NT2/D1 (cell line): ENCODE data around the gene SLC47A2.
A peak's percentile ranks its signal among the peaks of the same experiment; 100 is the strongest.
"Not testable (repeated sequence)": the region's sequence is repeated elsewhere in the genome, so short reads cannot be mapped to it uniquely, and the experiment has no call there.

Experiments
- DNase-seq: peaks from one replicate; pipeline ENCODE4 v3.0.0-alpha.2; 2011; ENCODE audit warnings: low read depth, low spot score
- H3K27me3 ChIP-seq: 2 replicates; pipeline ENCODE4 v1.6.0; 2011; ENCODE audit warnings: mild to moderate bottlenecking; ENCODE audit not compliant: insufficient read length, insufficient read depth
- H3K36me3 ChIP-seq: 2 replicates; pipeline ENCODE4 v1.6.1; 2011; ENCODE audit warnings: mild to moderate bottlenecking, low read length, mixed read lengths; ENCODE audit not compliant: insufficient read depth, insufficient read length
- H3K4me1 ChIP-seq: 2 replicates; pipeline ENCODE4 v1.5.1; 2011; ENCODE audit not compliant: insufficient read depth, insufficient read length
- H3K4me3 ChIP-seq: 2 replicates; pipeline ENCODE4 v1.5.1; 2011; ENCODE audit warnings: low read depth; ENCODE audit not compliant: insufficient read length
- H3K9ac ChIP-seq: 2 replicates; pipeline ENCODE4 v1.6.0; 2011; ENCODE audit warnings: low read depth; ENCODE audit not compliant: insufficient read length
- H3K9me3 ChIP-seq: 2 replicates; pipeline ENCODE4 v1.5.1; 2011; ENCODE audit warnings: mild to moderate bottlenecking, low read length; ENCODE audit not compliant: insufficient read depth
- SUZ12 ChIP-seq: IDR thresholded peaks from 2 replicates; pipeline ENCODE4 v1.6.1; 2011; ENCODE audit not compliant: insufficient read length, insufficient read depth; ENCODE audit errors: extremely low read depth
- YY1 ChIP-seq: IDR thresholded peaks from 2 replicates; pipeline ENCODE4 v1.6.1; 2011; ENCODE audit not compliant: insufficient read length, insufficient read depth
- ZNF274 ChIP-seq: IDR thresholded peaks from 2 replicates; pipeline ENCODE4 v1.6.1; 2011; ENCODE audit warnings: mild to moderate bottlenecking, low read depth, low read length

Gene SLC47A2, protein sequence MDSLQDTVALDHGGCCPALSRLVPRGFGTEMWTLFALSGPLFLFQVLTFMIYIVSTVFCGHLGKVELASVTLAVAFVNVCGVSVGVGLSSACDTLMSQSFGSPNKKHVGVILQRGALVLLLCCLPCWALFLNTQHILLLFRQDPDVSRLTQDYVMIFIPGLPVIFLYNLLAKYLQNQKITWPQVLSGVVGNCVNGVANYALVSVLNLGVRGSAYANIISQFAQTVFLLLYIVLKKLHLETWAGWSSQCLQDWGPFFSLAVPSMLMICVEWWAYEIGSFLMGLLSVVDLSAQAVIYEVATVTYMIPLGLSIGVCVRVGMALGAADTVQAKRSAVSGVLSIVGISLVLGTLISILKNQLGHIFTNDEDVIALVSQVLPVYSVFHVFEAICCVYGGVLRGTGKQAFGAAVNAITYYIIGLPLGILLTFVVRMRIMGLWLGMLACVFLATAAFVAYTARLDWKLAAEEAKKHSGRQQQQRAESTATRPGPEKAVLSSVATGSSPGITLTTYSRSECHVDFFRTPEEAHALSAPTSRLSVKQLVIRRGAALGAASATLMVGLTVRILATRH

DNA sequence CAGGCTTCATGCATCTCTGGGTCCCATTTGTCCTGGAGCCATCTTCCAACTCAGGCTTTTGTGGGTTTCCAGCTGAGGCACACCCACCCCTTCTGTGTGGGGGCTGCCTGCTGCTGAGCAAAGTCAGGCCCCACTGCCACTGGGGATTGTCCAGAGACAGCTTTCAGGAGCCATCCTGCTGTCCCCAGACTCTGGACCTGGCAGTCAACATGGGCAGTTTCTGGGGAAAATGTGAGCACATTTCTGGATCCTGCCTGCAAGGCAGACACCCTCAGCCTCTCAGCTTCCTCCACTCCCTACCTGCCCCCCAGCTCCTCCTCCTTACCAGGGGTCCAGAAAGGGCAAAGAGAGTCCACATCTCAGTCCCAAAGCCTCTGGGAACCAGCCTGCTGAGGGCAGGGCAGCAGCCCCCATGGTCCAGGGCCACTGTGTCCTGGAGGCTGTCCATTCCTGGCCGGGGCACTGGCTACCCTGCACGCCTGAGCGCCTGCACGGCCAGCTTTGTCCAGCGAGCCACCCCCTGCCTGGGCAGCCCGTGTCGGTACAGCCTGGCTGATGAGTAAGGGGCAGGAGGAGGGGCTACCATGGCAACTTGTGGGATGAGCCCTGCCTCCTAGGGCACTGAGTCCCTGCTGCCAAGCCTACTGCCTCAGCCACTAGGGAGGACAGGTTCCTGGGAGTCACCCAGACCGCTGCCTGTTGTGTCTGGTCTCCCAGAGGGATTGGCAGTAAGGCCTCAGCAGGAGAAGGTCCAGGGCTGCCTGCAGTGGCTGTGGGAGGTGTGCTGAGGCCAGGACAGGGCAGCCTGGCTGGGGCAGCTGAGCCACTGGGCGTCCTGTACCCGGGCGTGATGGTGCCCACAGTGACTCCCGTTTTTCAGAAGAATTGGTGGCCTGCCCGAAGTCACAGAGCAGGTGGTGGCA, at the start of gene SLC47A2:
Gene SLC47A2 (minus strand): TSS at position 477 of the 923 bp plus-strand sequence. CDS start 29 bp downstream, at position 448.
- H3K4me1 ChIP-seq, result peaks cover 16% of the 10 kb centered on the region
- TF ChIP-seq ZNF274, result no peak
- DNase-seq, result no peak
- H3K4me3 ChIP-seq, result no peak within 1 kb of the TSS
- peak within 1 kb of the TSS; percentile 50 for H3K9ac ChIP-seq
- H3K9me3 ChIP-seq, result no peaks in the 10 kb centered on the region
- no peaks in the 10 kb centered on the region for H3K36me3 ChIP-seq
- H3K27me3 ChIP-seq, result no peaks in the 10 kb centered on the region

DNA sequence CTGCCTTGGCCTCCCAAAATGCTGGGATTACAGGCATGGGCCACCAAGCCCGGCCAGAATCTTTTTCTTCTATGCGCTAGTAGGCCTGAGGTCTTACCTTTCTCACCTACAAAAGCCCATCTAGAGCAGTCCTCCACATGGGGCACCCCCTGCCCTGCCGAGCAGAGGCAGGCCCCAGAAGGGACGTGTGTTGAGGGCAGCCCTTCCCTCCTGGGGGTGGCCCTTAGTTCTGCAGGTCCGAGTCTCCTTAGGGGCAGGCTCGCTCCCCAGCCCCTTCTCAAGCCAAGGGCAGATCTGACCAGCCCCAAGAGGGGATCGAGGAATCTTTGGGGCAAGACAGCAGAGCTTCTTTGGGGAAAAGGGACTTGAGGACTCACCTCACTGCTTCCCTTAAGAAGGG, 49.6 kb upstream of the SLC47A2 start:
- Histone ChIP-seq H3K36me3 (no peaks in the 10 kb centered on the region), H3K4me1 (peaks cover 5% of the 10 kb centered on the region), H3K4me3 (no peak overlapping the region), H3K9ac (no peak overlapping the region), H3K9me3 (no peaks in the 10 kb centered on the region), H3K27me3 (no peaks in the 10 kb centered on the region)
- TF ChIP-seq YY1 (no peak), ZNF274 (no peak), SUZ12 (no peak)
- no peak for DNase-seq

DNA sequence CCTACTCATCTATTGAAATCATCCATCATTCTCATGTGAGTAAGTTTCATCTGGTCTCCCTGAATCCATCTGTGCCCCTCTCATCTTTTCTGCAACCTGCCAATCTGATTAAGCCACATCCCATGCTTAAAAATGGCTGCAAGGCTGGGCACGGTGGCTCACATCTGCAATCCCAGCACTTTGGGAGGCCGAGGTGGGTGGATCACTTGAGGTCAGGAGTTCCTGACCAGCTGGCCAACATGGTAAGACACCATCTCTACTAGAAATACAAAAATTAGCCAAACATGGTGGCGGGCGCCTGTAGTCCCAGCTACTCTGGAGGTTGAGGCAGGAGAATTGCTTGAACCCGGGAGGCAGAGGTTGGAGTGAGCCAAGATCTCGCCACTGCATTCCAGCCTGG, 47.6 kb upstream of the SLC47A2 start:
- H3K36me3 ChIP-seq, H3K9me3 ChIP-seq, H3K9ac ChIP-seq, H3K27me3 ChIP-seq, DNase-seq, H3K4me1 ChIP-seq, H3K4me3 ChIP-seq: not testable (repeated sequence)

DNA sequence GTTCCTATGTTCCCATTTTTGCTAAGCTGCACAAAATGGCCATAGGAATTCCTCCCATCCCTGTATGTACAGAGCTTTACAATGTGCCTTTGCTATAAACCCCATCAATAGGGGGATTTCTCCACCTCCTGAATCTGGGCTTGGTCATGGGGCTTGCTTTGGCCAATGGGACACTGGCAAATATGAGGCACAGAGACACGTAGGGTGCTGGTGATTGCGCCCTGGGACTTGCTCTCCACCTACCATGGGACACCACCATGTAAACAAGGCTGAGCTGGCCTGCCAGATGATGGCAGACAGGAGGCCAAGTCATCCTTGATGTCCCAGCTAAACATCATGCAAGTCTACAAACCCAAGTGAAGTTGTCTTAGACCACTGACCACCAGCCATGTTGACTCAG, 47.0 kb upstream of the SLC47A2 start:
- no peak overlapping the region for H3K9ac ChIP-seq
- TF ChIP-seq ZNF274 (no peak), YY1 (no peak), SUZ12 (no peak)
- no peaks in the 10 kb centered on the region for H3K9me3 ChIP-seq
- no peak for DNase-seq
- no peaks in the 10 kb centered on the region for H3K36me3 ChIP-seq
- H3K27me3 ChIP-seq, result no peaks in the 10 kb centered on the region
- peaks cover 4% of the 10 kb centered on the region for H3K4me1 ChIP-seq
- H3K4me3 ChIP-seq, result no peak overlapping the region

DNA sequence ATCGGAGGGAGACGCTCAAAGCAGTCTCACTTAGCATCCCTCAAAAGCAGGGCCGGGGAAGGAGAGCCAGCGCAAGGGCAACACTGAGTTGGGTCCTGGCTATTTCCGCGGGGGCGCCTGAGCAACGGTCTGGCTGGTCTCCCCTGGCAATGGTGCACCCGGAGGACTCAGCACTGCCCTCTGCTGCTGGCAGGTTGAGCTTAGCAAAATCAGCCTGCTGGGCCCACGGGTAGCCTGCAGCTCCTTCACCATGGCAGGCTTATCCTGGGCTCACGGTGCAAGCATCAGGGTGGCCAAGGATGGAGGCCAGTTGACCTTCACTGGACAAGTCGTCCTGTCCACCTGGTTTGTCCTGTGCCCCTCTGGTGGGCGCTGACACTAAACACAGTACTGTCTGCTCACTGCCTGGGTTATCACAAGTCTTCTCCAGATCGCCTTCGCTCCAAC, 46.2 kb upstream of the SLC47A2 start:
- Histone ChIP-seq H3K4me1 (peaks cover 2% of the 10 kb centered on the region), H3K27me3 (no peaks in the 10 kb centered on the region), H3K36me3 (no peaks in the 10 kb centered on the region), H3K9ac (no peak overlapping the region), H3K4me3 (no peak overlapping the region), H3K9me3 (no peaks in the 10 kb centered on the region)
- TF ChIP-seq YY1 (no peak), SUZ12 (no peak), ZNF274 (no peak)
- DNase-seq, result peak; percentile 47

DNA sequence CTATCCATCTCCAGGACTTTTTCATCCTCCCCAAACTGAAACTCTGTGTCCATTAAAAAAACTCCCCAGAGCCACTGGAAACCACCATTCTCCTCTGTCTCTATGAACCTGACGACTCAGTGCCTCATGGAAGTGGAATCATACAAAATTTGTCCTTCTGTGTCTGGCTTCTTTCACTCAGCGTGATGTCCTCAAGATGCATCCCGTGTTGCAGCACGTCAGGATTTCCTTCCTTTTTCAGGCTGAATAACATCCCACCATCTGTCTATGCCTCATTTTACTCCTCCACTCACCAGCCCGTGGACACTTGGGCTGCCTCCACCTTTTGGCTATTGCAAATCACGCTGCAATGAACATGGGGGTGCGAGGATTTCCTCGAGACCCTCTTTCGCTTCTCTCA, 44.4 kb upstream of the SLC47A2 start:
- DNase-seq, result no peak
- Histone ChIP-seq H3K36me3 (no peaks in the 10 kb centered on the region), H3K4me3 (no peak overlapping the region), H3K4me1 (no peaks in the 10 kb centered on the region), H3K9me3 (no peaks in the 10 kb centered on the region), H3K27me3 (no peaks in the 10 kb centered on the region), H3K9ac (no peak overlapping the region)
- TF ChIP-seq ZNF274 (no peak), YY1 (no peak), SUZ12 (no peak)
